WTC11 (cell line): ENCODE results near the gene RASGRF2. TPM values are rescaled to one million over a fixed set of nuclear protein-coding genes. Genes with fewer than 3 reads are reported as not detected.

Source experiments
- ATAC-seq: fragments of 200-7000 bp; cut with Tn5 transposase; 2 replicates; pipeline ENCODE4 v1.10.0; 2021; ENCODE audit warnings: mild to moderate bottlenecking, moderate library complexity
- CTCF ChIA-PET: fragments of 300-600 bp; sonication (Branson Sonifier 250); formaldehyde crosslinking; loops from one replicate; lab custom pipeline; 2021; ENCODE audit warnings: antibody characterized with exemption; lab: Charles Lee
- POLR2A ChIA-PET: fragments of 350-600 bp; sonication (Branson Sonifier 250); formaldehyde crosslinking; loops from one replicate; lab custom pipeline; 2021; ENCODE audit warnings: antibody characterized with exemption; lab: Charles Lee
- DNase-seq: peaks from one replicate; pipeline ENCODE4 v3.0.0; 2021; ENCODE audit warnings: low spot score
- H3K27ac Mint-ChIP-seq: 2 replicates; pipeline ENCODE4 v1.8.0; 2021; ENCODE audit warnings: mixed read lengths
- H3K27me3 Mint-ChIP-seq: 2 replicates; pipeline ENCODE4 v1.8.0; 2021; ENCODE audit warnings: low read depth, mild to moderate bottlenecking, moderate library complexity, mixed read lengths
- H3K36me3 Mint-ChIP-seq: 2 replicates; pipeline ENCODE4 v1.8.0; 2021; ENCODE audit warnings: mixed read lengths
- H3K4me1 Mint-ChIP-seq: 2 replicates; pipeline ENCODE4 v1.8.0; 2022; ENCODE audit warnings: mixed read lengths
- H3K4me3 Mint-ChIP-seq: 2 replicates; pipeline ENCODE4 v1.8.0; 2021; ENCODE audit warnings: mild to moderate bottlenecking, moderate library complexity, mixed read lengths
- H3K9me3 Mint-ChIP-seq: 2 replicates; pipeline ENCODE4 v1.8.0; 2021; ENCODE audit warnings: mixed read lengths
- CREB1 ChIP-seq: sonication (generic); formaldehyde crosslinking; IDR thresholded peaks from 2 replicates; pipeline ENCODE4 v1.8.0; 2023; ENCODE audit warnings: mild to moderate bottlenecking, missing genetic modification reagents
- NFATC4 ChIP-seq: fragments of 250-450 bp; sonication (Bioruptor Pico); IDR thresholded peaks from 2 replicates; pipeline ENCODE4 v1.9.0; 2021; ENCODE audit warnings: mild to moderate bottlenecking
- ZNF138 ChIP-seq: sonication (generic); formaldehyde crosslinking; conservative IDR thresholded peaks from 2 replicates; pipeline ENCODE4 v1.8.1; 2022; ENCODE audit warnings: mild to moderate bottlenecking, moderate library complexity, missing genetic modification reagents
- total RNA-seq: library from RNA; stranded (reverse); gene quantifications from 3 replicates; pipeline ENCODE4 v1.2.3, GENCODE V29; 2021
- TF ChIP-seq, protein P1 (sequence below): sonication (generic); formaldehyde crosslinking; IDR thresholded peaks from 2 replicates; pipeline ENCODE4 v1.8.0; 2023; ENCODE audit warnings: missing genetic modification reagents, mild to moderate bottlenecking, borderline replicate concordance
- TF ChIP-seq, protein P2 (sequence below): sonication (generic); formaldehyde crosslinking; IDR thresholded peaks from 2 replicates; pipeline ENCODE4 v1.8.0; 2023; ENCODE audit warnings: mild to moderate bottlenecking, missing genetic modification reagents
- TF ChIP-seq, protein P3 (sequence below): fragments of 200-600 bp; IDR thresholded peaks from 2 replicates; pipeline ENCODE4 v1.8.0; 2022; ENCODE audit warnings: antibody characterized with exemption
- TF ChIP-seq, protein P4 (sequence below): sonication (generic); formaldehyde crosslinking; IDR thresholded peaks from 2 replicates; pipeline ENCODE4 v1.8.1; 2023; ENCODE audit warnings: mild to moderate bottlenecking, missing genetic modification reagents, moderate library complexity
- TF ChIP-seq, protein P5 (sequence below): sonication (generic); formaldehyde crosslinking; conservative IDR thresholded peaks from 2 replicates; pipeline ENCODE4 v1.8.1; 2023; ENCODE audit warnings: mild to moderate bottlenecking, low read depth, missing genetic modification reagents, moderate library complexity
- TF ChIP-seq, protein P6 (sequence below): fragments of 250-450 bp; sonication (Bioruptor Pico); IDR thresholded peaks from 2 replicates; pipeline ENCODE4 v2.1.2; 2022; ENCODE audit warnings: mild to moderate bottlenecking, moderate library complexity
- TF ChIP-seq, protein P7 (sequence below): sonication (generic); formaldehyde crosslinking; IDR thresholded peaks from 2 replicates; pipeline ENCODE4 v1.8.1; 2022; ENCODE audit warnings: mild to moderate bottlenecking, moderate library complexity, missing genetic modification reagents

RASGRF2 gene
- total RNA-seq, 1 experiment from 2014 or later, result 17.6 TPM

DNA sequence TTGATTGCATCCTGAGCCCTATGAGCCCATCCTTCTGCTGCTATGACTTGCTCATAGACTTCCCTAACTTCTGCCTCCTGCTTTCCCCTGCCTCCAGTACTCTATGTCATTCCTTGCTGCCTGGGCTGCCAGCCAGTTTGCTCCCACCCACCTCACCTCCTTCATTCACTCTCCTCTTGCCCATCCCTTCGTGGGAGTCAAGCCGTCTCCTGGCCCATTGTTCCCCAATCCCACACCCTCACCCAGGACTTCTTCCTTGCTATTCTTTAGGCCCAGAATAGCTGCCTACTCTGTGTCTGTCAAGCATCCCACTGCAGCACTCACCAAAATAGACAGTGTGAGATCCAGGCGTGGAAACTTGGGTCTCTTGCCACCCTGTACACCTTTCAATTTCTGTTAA lies 131.0 kb downstream of the RASGRF2 start (continued):
- TF ChIP-seq, protein P1, sequence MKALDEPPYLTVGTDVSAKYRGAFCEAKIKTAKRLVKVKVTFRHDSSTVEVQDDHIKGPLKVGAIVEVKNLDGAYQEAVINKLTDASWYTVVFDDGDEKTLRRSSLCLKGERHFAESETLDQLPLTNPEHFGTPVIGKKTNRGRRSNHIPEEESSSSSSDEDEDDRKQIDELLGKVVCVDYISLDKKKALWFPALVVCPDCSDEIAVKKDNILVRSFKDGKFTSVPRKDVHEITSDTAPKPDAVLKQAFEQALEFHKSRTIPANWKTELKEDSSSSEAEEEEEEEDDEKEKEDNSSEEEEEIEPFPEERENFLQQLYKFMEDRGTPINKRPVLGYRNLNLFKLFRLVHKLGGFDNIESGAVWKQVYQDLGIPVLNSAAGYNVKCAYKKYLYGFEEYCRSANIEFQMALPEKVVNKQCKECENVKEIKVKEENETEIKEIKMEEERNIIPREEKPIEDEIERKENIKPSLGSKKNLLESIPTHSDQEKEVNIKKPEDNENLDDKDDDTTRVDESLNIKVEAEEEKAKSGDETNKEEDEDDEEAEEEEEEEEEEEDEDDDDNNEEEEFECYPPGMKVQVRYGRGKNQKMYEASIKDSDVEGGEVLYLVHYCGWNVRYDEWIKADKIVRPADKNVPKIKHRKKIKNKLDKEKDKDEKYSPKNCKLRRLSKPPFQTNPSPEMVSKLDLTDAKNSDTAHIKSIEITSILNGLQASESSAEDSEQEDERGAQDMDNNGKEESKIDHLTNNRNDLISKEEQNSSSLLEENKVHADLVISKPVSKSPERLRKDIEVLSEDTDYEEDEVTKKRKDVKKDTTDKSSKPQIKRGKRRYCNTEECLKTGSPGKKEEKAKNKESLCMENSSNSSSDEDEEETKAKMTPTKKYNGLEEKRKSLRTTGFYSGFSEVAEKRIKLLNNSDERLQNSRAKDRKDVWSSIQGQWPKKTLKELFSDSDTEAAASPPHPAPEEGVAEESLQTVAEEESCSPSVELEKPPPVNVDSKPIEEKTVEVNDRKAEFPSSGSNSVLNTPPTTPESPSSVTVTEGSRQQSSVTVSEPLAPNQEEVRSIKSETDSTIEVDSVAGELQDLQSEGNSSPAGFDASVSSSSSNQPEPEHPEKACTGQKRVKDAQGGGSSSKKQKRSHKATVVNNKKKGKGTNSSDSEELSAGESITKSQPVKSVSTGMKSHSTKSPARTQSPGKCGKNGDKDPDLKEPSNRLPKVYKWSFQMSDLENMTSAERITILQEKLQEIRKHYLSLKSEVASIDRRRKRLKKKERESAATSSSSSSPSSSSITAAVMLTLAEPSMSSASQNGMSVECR (CRISPR knock-in tag), result no peak
- TF ChIP-seq, all 79 proteins: peak for 0

DNA sequence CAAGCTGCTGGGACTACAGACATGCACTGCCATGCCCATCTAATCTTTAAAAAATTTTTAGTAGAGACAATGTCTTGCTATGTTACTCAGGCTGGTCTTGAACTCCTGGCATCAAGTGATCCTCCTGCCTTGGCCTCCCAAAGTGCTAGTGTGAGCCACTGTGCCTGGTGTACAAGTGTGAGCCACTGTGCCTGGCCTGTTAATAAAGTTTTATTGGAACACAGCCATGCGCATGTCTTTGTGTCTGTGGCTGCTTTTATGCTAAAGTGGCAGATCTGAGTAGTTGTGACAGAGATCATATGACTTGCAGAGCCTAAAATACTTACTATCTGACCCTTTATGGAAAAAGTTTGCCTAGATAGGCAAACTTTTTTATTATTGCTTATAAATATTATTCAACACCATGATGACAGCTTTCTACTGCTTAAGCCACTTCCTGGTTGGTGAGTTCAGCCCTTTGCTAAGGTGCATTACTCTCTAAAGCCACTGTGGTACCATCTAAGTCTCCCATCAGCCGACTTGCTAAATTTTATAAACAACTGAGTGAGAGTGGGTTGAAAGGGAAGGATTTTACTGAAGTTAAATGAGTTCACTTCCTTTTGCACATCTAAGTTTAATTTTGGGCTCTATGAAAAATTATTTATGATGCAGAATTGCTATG lies 133.5 kb downstream of the RASGRF2 start:
- no peaks in the 10 kb centered on the region for H3K36me3 Mint-ChIP-seq
- TF ChIP-seq ZNF138, result no peak
- TF ChIP-seq, protein P2, sequence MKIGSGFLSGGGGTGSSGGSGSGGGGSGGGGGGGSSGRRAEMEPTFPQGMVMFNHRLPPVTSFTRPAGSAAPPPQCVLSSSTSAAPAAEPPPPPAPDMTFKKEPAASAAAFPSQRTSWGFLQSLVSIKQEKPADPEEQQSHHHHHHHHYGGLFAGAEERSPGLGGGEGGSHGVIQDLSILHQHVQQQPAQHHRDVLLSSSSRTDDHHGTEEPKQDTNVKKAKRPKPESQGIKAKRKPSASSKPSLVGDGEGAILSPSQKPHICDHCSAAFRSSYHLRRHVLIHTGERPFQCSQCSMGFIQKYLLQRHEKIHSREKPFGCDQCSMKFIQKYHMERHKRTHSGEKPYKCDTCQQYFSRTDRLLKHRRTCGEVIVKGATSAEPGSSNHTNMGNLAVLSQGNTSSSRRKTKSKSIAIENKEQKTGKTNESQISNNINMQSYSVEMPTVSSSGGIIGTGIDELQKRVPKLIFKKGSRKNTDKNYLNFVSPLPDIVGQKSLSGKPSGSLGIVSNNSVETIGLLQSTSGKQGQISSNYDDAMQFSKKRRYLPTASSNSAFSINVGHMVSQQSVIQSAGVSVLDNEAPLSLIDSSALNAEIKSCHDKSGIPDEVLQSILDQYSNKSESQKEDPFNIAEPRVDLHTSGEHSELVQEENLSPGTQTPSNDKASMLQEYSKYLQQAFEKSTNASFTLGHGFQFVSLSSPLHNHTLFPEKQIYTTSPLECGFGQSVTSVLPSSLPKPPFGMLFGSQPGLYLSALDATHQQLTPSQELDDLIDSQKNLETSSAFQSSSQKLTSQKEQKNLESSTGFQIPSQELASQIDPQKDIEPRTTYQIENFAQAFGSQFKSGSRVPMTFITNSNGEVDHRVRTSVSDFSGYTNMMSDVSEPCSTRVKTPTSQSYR (CRISPR knock-in tag), result no peak
- TF ChIP-seq, protein P3, sequence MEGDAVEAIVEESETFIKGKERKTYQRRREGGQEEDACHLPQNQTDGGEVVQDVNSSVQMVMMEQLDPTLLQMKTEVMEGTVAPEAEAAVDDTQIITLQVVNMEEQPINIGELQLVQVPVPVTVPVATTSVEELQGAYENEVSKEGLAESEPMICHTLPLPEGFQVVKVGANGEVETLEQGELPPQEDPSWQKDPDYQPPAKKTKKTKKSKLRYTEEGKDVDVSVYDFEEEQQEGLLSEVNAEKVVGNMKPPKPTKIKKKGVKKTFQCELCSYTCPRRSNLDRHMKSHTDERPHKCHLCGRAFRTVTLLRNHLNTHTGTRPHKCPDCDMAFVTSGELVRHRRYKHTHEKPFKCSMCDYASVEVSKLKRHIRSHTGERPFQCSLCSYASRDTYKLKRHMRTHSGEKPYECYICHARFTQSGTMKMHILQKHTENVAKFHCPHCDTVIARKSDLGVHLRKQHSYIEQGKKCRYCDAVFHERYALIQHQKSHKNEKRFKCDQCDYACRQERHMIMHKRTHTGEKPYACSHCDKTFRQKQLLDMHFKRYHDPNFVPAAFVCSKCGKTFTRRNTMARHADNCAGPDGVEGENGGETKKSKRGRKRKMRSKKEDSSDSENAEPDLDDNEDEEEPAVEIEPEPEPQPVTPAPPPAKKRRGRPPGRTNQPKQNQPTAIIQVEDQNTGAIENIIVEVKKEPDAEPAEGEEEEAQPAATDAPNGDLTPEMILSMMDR, result no peak
- no peak for TF ChIP-seq CREB1
- TF ChIP-seq, all 79 proteins: peak for 0
- ATAC-seq (no peak), DNase-seq (no peak)
- CTCF ChIA-PET, result no interaction called here
- H3K27me3 Mint-ChIP-seq, result no peaks in the 10 kb centered on the region
- POLR2A ChIA-PET, result interaction anchor here (0.6 kb wide), 1 partner anchor 139 kb away, joined by 3 read pairs; the partner anchor contains the start of gene CKMT2
- no peak overlapping the region for H3K27ac Mint-ChIP-seq
- H3K9me3 Mint-ChIP-seq, result no peaks in the 10 kb centered on the region
- H3K4me3 Mint-ChIP-seq, result no peak overlapping the region
- H3K4me1 Mint-ChIP-seq, result peaks cover 4% of the 10 kb centered on the region

DNA sequence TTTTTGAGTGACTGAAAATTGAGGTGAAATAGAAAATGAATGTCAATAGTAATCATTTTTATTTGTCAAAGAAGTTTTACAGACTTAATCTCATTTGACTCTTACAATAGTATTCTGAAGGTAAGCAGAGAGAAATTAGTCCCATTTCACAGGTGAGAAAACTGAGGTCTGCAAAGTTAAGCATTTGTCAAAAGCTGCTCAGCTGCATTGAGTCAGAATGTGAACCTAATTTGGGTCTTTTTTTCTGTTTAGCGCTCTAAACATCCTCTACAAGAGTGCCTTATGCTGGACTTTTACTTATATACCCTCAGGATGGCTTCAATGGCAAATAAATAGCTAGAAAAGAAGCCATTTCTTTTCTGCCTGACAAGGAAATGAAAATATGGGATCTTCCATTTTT lies 135.7 kb downstream of the RASGRF2 start:
- no peak for ATAC-seq
- H3K36me3 Mint-ChIP-seq, result no peaks in the 10 kb centered on the region
- POLR2A ChIA-PET, result no interaction called here
- no peaks in the 10 kb centered on the region for H3K27me3 Mint-ChIP-seq
- no peak overlapping the region for H3K4me3 Mint-ChIP-seq
- no peak overlapping the region for H3K27ac Mint-ChIP-seq
- H3K9me3 Mint-ChIP-seq, result no peaks in the 10 kb centered on the region
- CTCF ChIA-PET, result interaction anchor here (0.5 to 1.1 kb wide), 2 partner anchors 13 to 689 kb away, joined by 4 to 5 read pairs; no protein-coding TSS in a partner anchor
- H3K4me1 Mint-ChIP-seq, result peaks cover 4% of the 10 kb centered on the region
- TF ChIP-seq, protein P4, sequence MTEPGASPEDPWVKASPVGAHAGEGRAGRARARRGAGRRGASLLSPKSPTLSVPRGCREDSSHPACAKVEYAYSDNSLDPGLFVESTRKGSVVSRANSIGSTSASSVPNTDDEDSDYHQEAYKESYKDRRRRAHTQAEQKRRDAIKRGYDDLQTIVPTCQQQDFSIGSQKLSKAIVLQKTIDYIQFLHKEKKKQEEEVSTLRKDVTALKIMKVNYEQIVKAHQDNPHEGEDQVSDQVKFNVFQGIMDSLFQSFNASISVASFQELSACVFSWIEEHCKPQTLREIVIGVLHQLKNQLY (CRISPR knock-in tag), result no peak
- TF ChIP-seq, protein P5, sequence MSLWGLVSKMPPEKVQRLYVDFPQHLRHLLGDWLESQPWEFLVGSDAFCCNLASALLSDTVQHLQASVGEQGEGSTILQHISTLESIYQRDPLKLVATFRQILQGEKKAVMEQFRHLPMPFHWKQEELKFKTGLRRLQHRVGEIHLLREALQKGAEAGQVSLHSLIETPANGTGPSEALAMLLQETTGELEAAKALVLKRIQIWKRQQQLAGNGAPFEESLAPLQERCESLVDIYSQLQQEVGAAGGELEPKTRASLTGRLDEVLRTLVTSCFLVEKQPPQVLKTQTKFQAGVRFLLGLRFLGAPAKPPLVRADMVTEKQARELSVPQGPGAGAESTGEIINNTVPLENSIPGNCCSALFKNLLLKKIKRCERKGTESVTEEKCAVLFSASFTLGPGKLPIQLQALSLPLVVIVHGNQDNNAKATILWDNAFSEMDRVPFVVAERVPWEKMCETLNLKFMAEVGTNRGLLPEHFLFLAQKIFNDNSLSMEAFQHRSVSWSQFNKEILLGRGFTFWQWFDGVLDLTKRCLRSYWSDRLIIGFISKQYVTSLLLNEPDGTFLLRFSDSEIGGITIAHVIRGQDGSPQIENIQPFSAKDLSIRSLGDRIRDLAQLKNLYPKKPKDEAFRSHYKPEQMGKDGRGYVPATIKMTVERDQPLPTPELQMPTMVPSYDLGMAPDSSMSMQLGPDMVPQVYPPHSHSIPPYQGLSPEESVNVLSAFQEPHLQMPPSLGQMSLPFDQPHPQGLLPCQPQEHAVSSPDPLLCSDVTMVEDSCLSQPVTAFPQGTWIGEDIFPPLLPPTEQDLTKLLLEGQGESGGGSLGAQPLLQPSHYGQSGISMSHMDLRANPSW (CRISPR knock-in tag), result no peak
- TF ChIP-seq NFATC4 (CRISPR knock-in tag), result no peak
- TF ChIP-seq, protein P6, sequence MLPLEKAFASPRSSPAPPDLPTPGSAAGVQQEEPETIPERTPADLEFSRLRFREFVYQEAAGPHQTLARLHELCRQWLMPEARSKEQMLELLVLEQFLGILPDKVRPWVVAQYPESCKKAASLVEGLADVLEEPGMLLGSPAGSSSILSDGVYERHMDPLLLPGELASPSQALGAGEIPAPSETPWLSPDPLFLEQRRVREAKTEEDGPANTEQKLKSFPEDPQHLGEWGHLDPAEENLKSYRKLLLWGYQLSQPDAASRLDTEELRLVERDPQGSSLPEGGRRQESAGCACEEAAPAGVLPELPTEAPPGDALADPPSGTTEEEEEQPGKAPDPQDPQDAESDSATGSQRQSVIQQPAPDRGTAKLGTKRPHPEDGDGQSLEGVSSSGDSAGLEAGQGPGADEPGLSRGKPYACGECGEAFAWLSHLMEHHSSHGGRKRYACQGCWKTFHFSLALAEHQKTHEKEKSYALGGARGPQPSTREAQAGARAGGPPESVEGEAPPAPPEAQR (CRISPR knock-in tag), result no peak
- TF ChIP-seq, protein P7, sequence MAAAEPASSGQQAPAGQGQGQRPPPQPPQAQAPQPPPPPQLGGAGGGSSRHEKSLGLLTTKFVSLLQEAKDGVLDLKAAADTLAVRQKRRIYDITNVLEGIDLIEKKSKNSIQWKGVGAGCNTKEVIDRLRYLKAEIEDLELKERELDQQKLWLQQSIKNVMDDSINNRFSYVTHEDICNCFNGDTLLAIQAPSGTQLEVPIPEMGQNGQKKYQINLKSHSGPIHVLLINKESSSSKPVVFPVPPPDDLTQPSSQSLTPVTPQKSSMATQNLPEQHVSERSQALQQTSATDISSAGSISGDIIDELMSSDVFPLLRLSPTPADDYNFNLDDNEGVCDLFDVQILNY (CRISPR knock-in tag), result no peak
- TF ChIP-seq ZNF138, result no peak
- no peak for DNase-seq
